ENCODE measurements around the gene LCN6.

DNA sequence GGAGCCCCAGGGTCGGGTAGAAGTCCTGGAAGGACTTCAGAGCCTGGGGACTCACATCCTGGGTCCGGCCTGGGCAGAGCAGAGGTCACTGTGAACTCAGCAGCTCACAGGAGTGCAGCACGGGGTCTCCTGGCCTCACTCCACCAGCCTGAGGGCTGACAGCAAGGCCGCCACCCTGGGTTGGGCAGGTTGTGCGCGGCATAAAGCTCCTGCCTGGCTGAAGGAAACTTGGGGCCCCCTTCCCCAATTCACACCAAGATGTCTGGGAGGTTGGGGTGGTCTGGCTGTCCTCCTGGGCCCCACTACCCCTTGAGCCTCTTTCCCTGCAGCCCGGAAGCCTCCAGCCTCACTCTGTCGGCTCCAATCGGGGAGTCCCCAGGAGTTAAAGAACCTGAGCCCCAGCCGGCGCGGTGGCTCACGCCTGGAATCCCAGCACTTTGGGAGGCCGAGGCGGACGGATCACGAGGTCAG lies 13.9 kb upstream of the LCN6 start:
- TF ChIP-seq PAX8 (IDR thresholded peaks at IDR 0.05), result no peak
- no peak for TF ChIP-seq TCF12 (IDR thresholded peaks at IDR 0.05; ENCODE audit: low read depth, low read length)
- no peak for TF ChIP-seq EZH2 (IDR thresholded peaks at IDR 0.05; ENCODE audit: borderline replicate concordance, control insufficient read depth, low read depth, low read length)
- TF ChIP-seq JUNB (IDR thresholded peaks at IDR 0.05), result no peak
- no peak for TF ChIP-seq POLR2A (IDR thresholded peaks at IDR 0.05; ENCODE audit: low read depth, low read length)
- TF ChIP-seq SIN3A (IDR thresholded peaks at IDR 0.05; ENCODE audit: low read depth, low read length), result no peak
- TF ChIP-seq RAD21 (IDR thresholded peaks at IDR 0.05; ENCODE audit: insufficient read depth, low read depth, low read length), result no peak
- TF ChIP-seq, protein P1, sequence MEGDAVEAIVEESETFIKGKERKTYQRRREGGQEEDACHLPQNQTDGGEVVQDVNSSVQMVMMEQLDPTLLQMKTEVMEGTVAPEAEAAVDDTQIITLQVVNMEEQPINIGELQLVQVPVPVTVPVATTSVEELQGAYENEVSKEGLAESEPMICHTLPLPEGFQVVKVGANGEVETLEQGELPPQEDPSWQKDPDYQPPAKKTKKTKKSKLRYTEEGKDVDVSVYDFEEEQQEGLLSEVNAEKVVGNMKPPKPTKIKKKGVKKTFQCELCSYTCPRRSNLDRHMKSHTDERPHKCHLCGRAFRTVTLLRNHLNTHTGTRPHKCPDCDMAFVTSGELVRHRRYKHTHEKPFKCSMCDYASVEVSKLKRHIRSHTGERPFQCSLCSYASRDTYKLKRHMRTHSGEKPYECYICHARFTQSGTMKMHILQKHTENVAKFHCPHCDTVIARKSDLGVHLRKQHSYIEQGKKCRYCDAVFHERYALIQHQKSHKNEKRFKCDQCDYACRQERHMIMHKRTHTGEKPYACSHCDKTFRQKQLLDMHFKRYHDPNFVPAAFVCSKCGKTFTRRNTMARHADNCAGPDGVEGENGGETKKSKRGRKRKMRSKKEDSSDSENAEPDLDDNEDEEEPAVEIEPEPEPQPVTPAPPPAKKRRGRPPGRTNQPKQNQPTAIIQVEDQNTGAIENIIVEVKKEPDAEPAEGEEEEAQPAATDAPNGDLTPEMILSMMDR (IDR thresholded peaks at IDR 0.05 in 2 of 3, conservative IDR thresholded peaks at IDR 0.05 in 1 of 3; ENCODE audit: control insufficient read depth in 2 of 3, extremely low read depth in 1 of 3, insufficient read depth in 1 of 3, low read depth in 3 of 3, low read length in 3 of 3), result no peak
- no peak for TF ChIP-seq HCFC1 (IDR thresholded peaks at IDR 0.05; ENCODE audit: low read length)
